ENCODE results near the gene ME1.
A peak's percentile ranks its signal among the peaks of the same experiment; 100 is the strongest.

Gene ME1

DNA sequence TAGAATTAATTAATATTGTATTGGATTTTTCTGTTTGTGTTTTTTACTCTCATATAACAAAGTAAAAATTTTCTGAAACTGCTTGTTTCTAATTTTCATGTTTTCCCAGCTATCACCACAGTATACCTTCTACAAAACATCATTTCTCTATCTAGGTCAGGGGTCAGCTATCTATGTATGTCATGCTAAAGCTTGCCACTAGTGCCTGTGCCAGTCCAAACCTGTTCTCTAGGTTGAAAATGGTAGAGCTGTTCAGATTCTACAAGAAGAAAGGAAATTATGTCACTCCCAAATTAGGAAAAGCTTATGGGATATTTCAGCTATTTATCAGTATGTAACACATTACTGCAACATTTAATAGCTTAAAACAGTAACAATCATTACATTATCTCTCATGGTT lies 5.8 kb upstream of the ME1 start:
- ChIA-PET POLR2A (ENCODE audit: low non-redundant PET) (no interaction called here), CTCF (no interaction called here)
- TF ChIP-seq, protein P1, sequence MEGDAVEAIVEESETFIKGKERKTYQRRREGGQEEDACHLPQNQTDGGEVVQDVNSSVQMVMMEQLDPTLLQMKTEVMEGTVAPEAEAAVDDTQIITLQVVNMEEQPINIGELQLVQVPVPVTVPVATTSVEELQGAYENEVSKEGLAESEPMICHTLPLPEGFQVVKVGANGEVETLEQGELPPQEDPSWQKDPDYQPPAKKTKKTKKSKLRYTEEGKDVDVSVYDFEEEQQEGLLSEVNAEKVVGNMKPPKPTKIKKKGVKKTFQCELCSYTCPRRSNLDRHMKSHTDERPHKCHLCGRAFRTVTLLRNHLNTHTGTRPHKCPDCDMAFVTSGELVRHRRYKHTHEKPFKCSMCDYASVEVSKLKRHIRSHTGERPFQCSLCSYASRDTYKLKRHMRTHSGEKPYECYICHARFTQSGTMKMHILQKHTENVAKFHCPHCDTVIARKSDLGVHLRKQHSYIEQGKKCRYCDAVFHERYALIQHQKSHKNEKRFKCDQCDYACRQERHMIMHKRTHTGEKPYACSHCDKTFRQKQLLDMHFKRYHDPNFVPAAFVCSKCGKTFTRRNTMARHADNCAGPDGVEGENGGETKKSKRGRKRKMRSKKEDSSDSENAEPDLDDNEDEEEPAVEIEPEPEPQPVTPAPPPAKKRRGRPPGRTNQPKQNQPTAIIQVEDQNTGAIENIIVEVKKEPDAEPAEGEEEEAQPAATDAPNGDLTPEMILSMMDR (conservative IDR thresholded peaks at IDR 0.05; ENCODE audit: low read depth): no peak
- no peak overlapping the region for H3K27ac ChIP-seq
- peak; percentile 18 for DNase-seq (ENCODE audit: low spot score)

DNA sequence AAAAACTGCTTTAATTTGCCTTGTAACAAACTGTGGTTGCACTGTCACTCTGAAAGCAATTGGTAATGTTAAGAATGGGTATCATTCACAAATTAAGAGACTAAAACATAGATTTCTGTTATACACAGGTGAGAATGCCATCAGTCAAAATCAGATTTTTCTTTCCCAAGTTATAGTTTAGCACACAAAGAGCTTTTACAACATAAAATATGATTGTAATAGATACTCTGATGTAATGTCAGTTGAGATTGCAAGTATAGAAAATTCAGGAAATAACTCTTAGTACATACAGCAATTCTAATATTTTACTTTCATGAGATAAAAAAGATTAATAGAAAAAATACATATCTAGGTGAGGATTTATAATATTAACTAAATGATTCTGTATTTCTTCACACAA lies 2.3 kb upstream of the ME1 start:
- no peak for DNase-seq (ENCODE audit: low spot score)
- ChIA-PET POLR2A (ENCODE audit: low non-redundant PET) (no interaction called here), CTCF (no interaction called here)
- TF ChIP-seq, protein P1 (conservative IDR thresholded peaks at IDR 0.05; ENCODE audit: low read depth): no peak
- no peak overlapping the region for H3K27ac ChIP-seq

DNA sequence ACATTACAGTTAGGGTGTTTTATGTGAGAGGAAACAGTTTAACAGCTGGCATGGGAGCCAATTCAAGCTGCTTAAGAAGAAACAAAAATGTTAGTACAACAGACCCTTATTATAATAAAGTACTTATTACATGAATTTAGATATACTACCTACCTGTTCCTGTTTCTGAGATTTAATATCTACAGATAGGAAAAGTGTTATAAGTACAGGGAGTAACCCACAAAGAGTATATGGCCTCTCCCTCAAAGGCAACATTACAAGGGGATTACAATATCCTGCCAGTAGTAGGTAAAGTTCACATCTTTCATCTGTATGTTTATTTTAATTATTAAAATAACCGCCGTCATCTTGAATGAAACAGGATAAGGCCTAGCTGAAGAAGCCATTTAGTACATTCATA lies 1.8 kb upstream of the ME1 start:
- DNase-seq (ENCODE audit: low spot score): no peak
- CTCF ChIA-PET: no interaction called here
- H3K27ac ChIP-seq: no peak overlapping the region
- POLR2A ChIA-PET (ENCODE audit: low non-redundant PET): no interaction called here
- TF ChIP-seq, protein P1 (conservative IDR thresholded peaks at IDR 0.05; ENCODE audit: low read depth): no peak

DNA sequence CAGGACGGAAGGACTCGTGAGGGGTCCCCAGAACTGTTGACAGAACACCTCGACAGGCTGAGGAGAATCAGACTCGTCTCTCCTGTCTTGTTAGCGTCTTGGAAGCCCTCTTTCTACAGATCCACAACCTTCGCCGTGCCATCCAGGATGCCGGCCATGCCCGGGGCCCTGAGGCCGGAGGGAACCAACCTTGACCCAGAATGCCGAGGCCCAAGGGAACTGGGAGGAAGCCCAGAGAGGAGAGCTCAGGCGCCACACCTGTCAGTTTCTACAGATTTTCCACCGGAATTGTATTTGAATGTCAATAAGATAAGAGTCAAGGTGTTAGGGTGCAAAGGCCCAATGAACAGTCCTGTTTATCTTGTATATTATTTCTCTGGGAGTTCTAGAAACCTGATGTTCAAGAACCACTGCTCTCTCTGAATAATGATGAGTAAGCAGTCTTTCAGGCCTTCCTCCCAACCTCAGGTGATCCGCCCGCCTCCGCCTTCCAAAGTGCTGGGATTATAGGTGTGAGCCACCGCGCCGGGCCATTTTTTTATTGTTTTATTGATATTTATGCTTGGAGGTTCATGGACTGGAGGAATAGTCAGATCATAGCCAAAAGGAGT lies 799 bp upstream of the ME1 start:
- POLR2A ChIA-PET (ENCODE audit: low non-redundant PET): interaction anchor here (0.6 kb wide), 1 partner anchor 51 kb away, joined by 3 read pairs; no protein-coding TSS in a partner anchor
- peak overlapping the region; percentile 53; the same call in 1 of the 2 replicates for H3K27ac ChIP-seq
- peak; percentile 20 for DNase-seq (ENCODE audit: low spot score)
- CTCF ChIA-PET: no interaction called here
- TF ChIP-seq, protein P1 (conservative IDR thresholded peaks at IDR 0.05; ENCODE audit: low read depth): no peak

DNA sequence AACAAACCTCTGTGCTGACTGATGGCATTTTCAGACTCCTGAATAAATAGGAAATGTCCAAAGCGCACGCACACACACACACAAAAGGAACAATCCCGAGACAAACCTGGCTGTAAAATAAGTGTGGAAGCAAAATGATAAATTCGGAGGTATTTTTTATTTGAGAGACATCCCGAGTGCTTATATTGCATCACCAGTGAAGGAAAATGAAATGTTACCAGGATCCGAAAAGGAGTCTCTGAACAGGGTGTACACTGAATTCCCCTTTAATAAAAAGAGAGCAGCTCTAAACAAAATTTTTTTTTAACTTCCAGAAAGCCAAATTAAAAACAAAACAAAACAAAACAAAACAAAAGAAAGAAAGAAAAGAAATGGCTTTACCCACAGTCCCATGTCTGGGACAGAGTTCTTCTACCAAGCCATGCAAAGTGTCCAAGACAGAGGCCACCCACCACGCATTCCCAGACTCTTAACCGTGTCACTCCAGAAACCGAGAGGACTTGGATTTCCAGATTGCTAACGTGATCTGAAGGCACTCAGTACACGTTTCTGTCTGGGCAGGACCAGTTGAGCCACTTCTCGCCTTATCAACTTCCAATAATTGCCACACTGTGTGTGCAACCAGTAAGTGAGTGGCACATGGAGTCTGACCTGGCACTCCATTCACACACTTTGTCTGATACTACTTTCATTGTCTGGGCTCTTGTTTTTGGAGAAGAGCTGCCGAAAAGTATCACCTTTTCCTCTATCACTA lies 817 bp downstream of the ME1 start:
- POLR2A ChIA-PET (ENCODE audit: low non-redundant PET): no interaction called here
- TF ChIP-seq, protein P1 (conservative IDR thresholded peaks at IDR 0.05; ENCODE audit: low read depth): no peak
- peak overlapping the region; percentile 53 for H3K27ac ChIP-seq
- CTCF ChIA-PET: no interaction called here
- peak; percentile 35 for DNase-seq (ENCODE audit: low spot score)

DNA sequence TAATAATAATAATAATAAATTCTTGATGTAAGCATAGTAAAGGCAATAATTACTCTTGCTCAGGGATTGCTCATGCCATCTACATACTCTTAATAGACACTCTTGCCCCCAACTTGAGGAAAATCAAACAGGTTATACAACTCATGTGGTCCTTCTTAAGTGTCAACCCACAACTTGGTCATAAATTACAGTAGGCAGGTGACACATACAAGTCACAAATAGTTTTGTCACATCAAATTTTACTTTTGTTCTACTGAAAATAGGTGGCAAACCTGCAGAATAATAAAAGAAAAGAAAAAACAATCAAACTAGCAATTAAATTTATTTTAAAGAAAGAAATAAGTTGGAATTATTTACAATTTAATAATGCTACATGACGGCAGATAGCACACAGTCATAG lies 1.6 kb downstream of the ME1 start:
- POLR2A ChIA-PET (ENCODE audit: low non-redundant PET): no interaction called here
- DNase-seq (ENCODE audit: low spot score): no peak
- no peak overlapping the region for H3K27ac ChIP-seq
- CTCF ChIA-PET: interaction anchor here (1.1 kb wide), 1 partner anchor 11 kb away, joined by 3 read pairs; no protein-coding TSS in a partner anchor
- TF ChIP-seq, protein P1 (conservative IDR thresholded peaks at IDR 0.05; ENCODE audit: low read depth): no peak

Data from RWPE1 (cell line).